NCI-H2107 (cell line): ENCODE data around the gene CCDC51.
"Not testable (repeated sequence)": the region's sequence is repeated elsewhere in the genome, so short reads cannot be mapped to it uniquely, and the experiment has no call there.

ENCODE experiments used
- DNase-seq: peaks from one replicate; lab custom pipeline; 2025; lab: John Stamatoyannopoulos, UW

The CCDC51 gene, protein sequence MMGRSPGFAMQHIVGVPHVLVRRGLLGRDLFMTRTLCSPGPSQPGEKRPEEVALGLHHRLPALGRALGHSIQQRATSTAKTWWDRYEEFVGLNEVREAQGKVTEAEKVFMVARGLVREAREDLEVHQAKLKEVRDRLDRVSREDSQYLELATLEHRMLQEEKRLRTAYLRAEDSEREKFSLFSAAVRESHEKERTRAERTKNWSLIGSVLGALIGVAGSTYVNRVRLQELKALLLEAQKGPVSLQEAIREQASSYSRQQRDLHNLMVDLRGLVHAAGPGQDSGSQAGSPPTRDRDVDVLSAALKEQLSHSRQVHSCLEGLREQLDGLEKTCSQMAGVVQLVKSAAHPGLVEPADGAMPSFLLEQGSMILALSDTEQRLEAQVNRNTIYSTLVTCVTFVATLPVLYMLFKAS

GRCh38 chr3:48439820-48440589 lies at the start of gene CCDC51, which contains the start of gene TMA7:
TSS of gene CCDC51 (minus strand) at chr3:48440119. CDS start at chr3:48435128, 4,991 bp downstream.
TSS of gene TMA7 (plus strand) at chr3:48440257. CDS start at chr3:48440297, 40 bp downstream.
- peak; percentile 83 for DNase-seq

- no peak for DNase-seq
Observed at GRCh38 chr3:48486952-48487351, 47.0 kb upstream of the CCDC51 start.

DNA sequence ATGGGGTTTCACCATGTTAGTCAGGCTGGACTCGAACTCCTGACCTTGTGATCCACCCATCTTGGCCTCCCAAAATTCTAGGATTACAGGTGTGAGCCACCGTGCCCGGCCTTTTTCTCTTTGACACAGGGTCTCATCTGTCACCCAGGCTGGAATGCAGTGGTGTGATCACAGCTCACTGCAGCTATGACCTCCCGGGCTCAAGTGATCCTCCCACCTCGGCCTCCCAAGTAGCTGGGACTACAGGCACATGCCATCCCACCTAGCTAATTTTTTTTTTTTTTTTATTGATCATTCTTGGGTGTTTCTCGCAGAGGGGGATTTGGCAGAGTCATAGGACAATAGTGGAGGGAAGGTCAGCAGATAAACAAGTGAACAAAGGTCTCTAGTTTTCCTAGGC lies 42.9 kb upstream of the CCDC51 start:
- DNase-seq = not testable (repeated sequence)

GRCh38 chr3:48480891-48481290 lies 41.0 kb upstream of the CCDC51 start:
- DNase-seq = not testable (repeated sequence)

DNA sequence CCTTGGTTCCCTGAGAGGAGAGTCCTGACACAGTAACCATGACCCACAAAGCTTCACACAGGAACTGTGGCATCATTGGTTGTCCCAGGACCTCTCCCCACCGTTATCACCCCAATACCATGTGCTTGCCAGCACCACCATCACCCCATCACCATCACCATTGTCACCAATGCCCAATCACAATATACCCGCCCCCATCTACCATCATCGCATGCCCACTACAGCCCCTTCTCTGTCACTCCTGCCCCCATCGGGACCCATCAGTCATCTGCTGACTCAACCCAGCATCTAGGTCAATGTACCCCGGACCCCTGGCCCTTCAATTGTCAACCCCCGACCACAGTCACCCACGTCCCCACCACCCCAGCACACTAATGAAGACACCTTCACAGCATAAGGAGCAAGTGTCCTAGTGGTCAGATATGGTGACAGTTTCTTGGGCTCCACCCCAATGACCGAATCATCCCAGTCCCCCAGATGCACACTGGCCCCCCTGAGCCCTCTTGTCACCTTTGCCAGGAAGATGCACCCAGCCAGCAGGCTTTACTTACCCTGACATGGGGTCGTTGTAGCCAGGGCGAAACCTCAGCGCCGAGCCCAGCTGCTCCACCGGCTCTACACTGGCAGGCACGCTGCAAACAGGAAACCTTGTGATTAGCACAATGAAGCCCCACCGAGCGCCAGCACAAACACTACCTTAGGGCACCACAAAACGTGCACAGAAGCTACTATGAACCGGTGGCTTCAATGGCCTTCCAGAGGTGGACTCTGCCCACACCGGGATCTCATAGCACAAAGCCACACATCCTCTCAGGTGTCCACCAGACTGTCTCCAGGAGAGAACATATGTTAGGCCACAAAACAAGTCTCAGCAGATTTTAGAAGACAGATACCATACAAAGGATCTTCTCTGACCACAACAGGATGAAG lies 39.0 kb upstream of the CCDC51 start:
- no peak for DNase-seq

DNA sequence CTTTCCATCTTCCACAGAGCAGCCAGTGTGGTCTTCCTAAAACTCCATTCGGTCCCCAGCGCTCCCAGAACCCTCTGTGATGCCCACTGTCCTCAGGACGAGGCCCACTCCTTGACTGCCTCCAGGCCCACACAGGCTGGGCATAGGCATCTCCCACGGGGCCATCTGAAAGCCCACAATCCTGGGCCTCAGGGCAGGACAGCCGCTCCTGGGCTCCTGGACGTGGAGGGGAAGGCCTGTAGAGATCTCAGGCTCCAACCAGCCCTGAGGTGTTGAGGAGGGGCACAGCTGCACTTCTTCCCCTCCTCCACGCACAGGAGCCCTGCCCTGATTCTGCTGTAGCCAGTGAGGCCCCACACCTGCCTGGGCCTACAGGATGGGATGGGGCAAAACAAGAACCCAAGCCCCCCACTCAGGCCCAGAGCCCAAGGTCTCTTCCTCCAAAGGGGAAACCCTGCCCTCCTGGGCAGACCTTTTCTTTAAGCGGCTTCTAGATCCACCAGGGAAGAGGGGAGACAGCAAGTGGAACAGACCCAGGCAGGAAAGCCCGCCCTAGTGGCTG lies 38.1 kb upstream of the CCDC51 start:
- DNase-seq = no peak

DNA sequence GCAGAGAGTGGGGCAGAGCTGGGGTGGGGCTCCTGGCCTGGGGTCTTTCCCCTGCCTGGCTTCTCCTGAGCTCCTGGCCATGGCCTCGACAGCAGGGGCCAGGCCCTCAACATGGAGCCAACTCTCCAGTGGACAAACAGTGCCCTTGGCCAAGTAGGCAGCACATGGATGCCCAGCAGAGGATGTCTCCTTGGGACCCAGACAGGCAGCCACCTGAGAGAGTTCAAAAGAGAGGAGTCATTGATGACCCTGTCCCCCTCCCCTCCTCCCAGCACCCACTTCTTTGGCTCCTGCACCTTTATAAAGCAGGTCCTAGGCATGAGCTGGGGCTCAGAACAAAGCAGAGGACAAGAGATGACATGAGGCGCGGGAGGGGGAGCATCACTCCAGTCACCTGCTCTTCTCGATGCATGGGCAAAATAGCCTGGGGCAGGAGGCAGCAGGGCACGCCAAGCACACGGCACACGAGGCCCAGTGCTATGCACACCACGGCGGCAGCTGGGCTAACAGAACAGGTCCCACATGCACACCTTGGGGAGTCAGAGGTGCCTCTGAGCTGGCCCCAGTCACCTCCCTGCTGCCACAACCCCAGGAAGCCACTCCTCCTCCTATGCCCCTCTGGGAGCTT lies 36.6 kb upstream of the CCDC51 start:
- no peak for DNase-seq

GRCh38 chr3:48475188-48475587 lies 35.3 kb upstream of the CCDC51 start:
- no peak for DNase-seq

- no peak for DNase-seq
Observed at GRCh38 chr3:48474619-48475018, 34.7 kb upstream of the CCDC51 start.

DNA sequence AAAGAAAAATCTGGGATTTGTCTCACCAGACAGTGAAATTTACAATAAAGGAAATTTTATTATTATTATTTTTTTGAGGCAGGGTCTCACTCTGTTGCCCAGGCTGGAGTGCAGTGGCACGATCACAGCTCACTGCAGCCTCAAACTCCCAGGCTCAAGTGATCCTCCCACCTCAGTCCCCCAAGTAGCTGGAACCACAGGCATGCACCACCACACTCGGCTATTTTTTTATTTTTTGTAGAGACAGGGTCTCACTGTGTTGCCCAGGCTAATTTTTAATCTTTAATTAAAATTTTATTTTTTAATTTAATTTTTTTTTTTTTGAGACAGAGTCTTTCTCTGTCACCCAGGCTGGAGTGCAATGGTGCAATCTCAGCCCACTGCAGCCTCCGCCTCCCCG lies 34.1 kb upstream of the CCDC51 start:
- not testable (repeated sequence) for DNase-seq

GRCh38 chr3:48473617-48473952 lies 33.7 kb upstream of the CCDC51 start:
- no peak for DNase-seq

DNA sequence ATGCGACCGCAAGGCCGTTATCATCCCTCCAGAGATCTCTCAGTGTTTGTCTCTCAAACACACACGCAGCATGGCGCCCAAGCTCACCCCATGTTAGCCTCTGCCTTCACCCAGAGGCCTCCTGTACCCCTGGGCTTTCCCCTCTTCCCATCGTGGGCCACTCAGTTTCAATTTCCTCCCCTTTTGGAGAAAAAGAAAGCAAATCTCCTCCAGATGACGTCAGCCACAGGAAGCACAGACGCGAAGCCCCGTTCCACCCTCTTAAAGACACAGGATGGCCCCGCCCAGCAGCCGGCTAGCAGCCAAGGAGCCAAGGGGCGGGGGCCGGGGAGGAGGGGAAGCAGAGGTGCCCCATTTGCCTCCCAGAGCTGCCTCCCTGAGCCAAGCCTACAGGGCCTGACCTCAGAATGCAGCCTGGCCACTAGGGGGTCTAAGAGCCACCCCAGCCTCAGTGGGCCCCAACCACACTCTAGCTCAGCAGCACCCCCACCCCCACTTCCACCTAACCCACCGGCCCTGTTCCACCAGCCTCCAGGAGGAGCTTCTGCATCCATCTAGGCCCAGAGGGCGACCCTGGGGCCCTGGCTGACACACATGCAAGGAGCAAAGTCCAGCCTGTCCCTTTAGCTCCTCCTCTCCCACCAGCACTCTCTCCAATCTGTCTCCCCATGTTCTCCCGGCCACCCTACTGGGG lies 33.2 kb upstream of the CCDC51 start:
- DNase-seq = peak; percentile 47

DNA sequence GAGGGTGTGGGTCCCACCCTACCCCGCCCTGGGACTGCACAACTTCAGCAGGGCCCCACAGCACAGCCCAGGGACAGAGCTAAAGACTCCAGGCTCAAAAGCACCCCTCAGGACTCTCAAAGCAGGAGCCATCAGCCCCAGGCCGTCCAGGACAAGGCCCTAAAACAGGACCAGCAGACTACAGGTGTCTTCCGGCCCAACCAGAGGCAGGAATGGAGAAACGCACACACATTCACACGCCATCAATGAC lies 32.7 kb upstream of the CCDC51 start:
- no peak for DNase-seq

DNA sequence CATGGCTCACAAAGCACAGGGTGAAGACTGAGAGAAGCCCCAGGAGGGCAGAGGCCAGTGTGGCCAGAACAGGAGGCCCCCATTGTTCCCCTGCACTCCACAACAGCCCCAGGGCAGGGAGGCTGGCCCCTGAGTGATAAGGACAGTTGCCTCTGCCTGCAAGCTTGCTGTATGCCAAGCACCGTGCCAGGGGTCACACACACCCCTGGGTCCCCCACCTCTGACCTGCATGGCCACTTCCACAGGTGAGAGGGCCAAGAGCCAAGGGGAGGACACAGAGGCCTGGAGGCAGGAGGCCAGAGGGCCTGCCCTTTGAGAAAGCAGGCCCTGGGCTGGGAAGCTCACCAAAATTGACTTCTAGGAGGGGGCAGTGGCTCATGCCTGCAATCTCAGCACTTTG lies 30.4 kb upstream of the CCDC51 start:
- no peak for DNase-seq

DNA sequence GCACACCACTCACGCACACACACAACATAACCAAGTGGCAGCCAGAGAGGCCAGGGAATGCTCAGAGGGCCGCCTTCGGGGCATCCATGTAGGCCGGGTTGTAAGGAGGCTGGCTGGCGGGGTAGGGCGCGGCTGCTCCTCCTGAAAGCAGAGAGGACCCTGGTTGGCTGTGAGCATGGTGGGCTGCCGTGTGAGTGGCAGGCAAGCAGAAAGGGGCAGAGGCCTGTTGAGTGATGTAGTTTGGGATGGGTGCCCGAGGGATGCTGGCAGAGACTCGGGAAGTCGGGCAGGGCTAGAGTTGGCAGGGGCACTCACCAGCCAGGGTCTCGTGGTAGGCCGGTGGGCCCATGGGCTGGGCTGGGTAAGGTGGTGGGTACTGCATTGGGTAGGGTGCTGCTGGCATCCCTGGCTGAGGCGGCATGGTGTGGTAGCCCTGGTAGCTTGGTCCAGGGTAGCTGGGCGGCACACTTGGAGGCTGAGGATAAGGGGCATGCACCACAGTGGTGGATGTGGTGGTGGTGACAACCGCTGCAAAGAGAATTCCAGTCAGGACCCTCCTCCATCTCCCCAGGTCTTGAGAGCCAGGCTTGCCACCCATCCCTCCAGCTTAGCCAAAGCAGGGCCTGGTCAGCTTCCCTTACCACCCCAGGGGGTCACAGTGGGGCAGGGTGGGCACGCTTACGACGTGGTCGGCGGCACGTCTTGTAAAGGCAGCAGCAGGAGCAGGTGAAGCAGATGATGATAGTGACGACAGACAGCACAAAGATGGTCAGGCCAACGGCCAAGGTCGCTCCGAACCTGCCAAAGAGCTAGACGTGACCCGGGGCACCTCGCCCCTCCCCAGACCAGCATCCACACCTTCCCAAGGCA lies 29.4 kb upstream of the CCDC51 start:
- DNase-seq = no peak

- DNase-seq = no peak
Observed at GRCh38 chr3:48468329-48468731, 28.4 kb upstream of the CCDC51 start.

- no peak for DNase-seq
Observed at GRCh38 chr3:48467473-48468267, 27.8 kb upstream of the CCDC51 start.

- DNase-seq = no peak
Observed at GRCh38 chr3:48467110-48467454, 27.2 kb upstream of the CCDC51 start.

GRCh38 chr3:48466386-48467109 lies 26.6 kb upstream of the CCDC51 start:
- no peak for DNase-seq
